H1 (cell line): ENCODE measurements around the gene BCAS3.

ENCODE experiments used
- TAF1 ChIP-seq: IDR thresholded peaks from 2 replicates; pipeline ENCODE4 v1.6.1; 2011; ENCODE audit warnings: mild to moderate bottlenecking, low read depth, low read length
- TBP ChIP-seq: IDR thresholded peaks from 2 replicates; pipeline ENCODE4 v1.6.1; 2011; ENCODE audit warnings: low read depth, low read length, improper control_type of control experiment
- TEAD4 ChIP-seq: IDR thresholded peaks from 2 replicates; pipeline ENCODE4 v1.6.1; 2012; ENCODE audit warnings: low read depth, low read length, inconsistent platforms, mixed read lengths

DNA sequence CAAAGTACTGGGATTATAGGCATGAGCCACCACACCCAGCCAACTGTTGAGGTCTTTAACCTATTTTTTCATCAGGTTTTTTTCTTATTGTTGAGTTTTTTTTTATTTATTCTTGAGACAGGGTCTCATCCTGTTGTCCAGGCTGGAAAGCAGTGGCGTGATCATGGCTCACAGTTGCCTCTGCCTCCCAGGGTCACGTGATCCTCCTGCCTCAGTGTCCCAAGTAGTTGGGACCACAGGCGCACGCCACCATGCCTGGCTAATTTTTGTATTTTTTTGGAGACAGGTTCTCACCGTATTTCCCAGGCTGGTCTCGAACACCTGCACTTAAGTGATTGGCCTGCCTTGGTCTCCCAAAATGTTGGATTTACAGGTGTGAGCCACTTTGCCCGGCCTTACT, 95.9 kb downstream of the BCAS3 start:
- TF ChIP-seq TEAD4 (no peak), TBP (no peak), TAF1 (no peak)
